Jurkat, Clone E6-1 (cell line): Measurements from ENCODE around the gene CCL1.

ENCODE experiments used
- DNase-seq: peaks from one replicate; pipeline ENCODE4 v3.0.0-alpha.2; 2011; ENCODE audit warnings: low read depth, low spot score
- H3K4me3 ChIP-seq: 2 replicates; pipeline ENCODE4 v1.5.1; 2011; ENCODE audit warnings: mild to moderate bottlenecking, low read length, control low read depth, moderate library complexity

Gene CCL1

DNA sequence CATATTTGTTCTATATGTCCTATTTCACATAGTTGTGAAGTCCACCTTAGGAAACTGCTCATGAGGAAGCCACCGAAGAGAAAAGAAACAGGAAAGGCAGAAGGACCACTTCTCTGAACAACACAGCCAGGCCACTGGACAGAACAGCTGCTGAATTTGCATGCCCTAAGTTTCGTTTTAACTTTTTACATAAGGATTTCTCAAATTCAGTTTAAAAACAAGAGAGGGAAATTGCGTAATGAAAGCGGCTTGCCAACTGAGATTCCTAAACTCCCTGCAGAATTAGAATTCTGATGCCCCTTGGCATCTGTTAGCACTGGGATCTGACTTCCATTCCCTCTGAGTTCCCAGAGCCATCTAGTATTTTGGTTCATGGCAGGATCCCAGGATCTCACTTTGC is 48.8 kb downstream of the CCL1 start:
- no peak for DNase-seq
- H3K4me3 ChIP-seq = no peak overlapping the region

DNA sequence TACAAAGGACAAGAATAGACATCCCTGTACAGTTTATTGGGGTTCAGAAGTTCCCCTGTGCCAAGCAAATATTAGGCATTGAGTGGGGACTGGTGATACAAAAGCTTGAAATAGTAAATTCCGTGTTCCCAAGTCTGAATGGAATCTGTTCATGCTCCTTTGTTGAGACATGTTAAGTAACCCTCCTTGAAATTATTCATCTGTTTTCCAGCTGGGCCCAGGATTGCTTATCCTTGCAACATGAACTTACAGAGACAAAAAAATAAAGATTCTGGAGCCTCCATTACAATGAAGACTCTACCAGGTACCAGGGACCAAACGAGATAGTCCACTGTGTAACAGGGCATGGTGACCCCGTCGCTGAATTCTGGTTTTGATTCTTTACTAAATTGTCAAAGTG is 49.9 kb downstream of the CCL1 start:
- no peak overlapping the region for H3K4me3 ChIP-seq
- DNase-seq = no peak

DNA sequence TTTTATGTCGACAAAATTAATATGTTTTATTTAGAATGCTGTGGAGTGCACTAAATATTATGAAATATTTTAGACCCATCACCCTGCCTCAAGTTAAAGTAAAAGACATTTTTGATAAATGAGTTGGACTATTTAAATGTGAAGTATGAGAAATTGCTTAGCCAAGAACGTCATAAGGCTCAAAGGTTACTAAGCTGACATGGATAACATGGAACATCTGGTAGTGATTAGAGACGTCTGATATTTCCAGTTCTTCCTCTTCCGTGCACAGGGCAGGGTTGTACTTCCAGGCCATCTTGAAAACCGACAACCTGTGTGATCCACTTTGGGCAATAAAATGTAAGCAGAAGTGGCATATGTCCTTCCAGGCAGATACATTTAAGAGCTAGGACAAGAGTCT is 51.0 kb downstream of the CCL1 start:
- no peak overlapping the region for H3K4me3 ChIP-seq
- no peak for DNase-seq

DNA sequence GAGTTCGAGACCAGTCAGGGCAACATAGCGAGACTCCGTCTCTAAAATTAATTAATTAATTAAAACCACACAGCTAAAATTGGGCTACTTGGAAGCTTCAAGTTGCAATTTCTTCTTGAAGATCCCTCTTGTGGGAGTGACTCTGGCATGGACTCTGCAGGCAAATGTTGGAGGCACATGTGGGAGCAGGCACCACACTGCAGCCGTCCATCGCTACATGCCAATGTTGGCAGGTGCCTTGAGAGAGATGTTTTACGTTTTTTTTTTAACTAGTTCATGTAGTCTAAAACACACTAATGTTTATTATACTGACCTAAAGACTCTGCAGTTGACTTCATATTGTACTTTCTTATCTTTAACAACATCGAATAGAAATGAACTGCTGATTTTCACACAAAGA is 51.7 kb downstream of the CCL1 start:
- DNase-seq = no peak
- no peak overlapping the region for H3K4me3 ChIP-seq
